HepG2 (cell line): Measurements from ENCODE around the gene GALNT12. TPM values are rescaled to one million over a fixed set of nuclear protein-coding genes. Genes with fewer than 3 reads are reported as not detected.

ENCODE experiments used
- ATAC-seq: fragments of 200-7000 bp; cut with Tn5 transposase; 3 replicates; pipeline ENCODE4 v1.9.1; 2020; ENCODE audit warnings: mild to moderate bottlenecking, moderate library complexity
- BruUV-seq: library from RNA; stranded (reverse); fragments of 400-500 nt; replicated peaks from 2 replicates; lab custom pipeline; 2021; lab: Mats Ljungman, UMichigan
- CTCF ChIA-PET: fragments of 300-600 bp; formaldehyde crosslinking; extraction: SDS; loops from one replicate; lab custom pipeline; 2021; ENCODE audit warnings: low total read pairs, inconsistent platforms, low intra/inter-chr PET ratio; lab: Yijun Ruan, JAX
- POLR2A ChIA-PET: fragments of 350-600 bp; sonication (Branson Sonifier 250); formaldehyde crosslinking; loops from one replicate; lab custom pipeline; 2020; ENCODE audit warnings: antibody characterized with exemption, inconsistent platforms; lab: Yijun Ruan, JAX
- DNase-seq: peaks from one replicate; pipeline ENCODE4 v3.0.0-alpha.2; 2015; ENCODE audit warnings: low spot score
- FAIRE-seq: peaks from 3 replicates; lab custom pipeline; 2011; peaks lifted over from hg19 to GRCh38; lab: Jason Lieb, UNC
- H2AFZ ChIP-seq: one replicate; pipeline ENCODE4 v1.6.1; 2011; ENCODE audit warnings: low read length, inconsistent platforms
- H3K27ac ChIP-seq: fragments of 300-600 bp; 3 replicates; pipeline ENCODE4 v1.8.0; 2011; ENCODE audit warnings: mixed run types, mild to moderate bottlenecking, mixed read lengths, low read length, inconsistent platforms; ENCODE audit not compliant: insufficient read depth; ENCODE audit errors: extremely low read length
- H3K27me3 ChIP-seq, 2 experiments: fragments of 200-600 bp in 1 of 2; 2 replicates in 1 of 2; 3 replicates in 1 of 2; pipeline versions ENCODE4 v1.6.0 to v1.8.0; 2011; ENCODE audit warnings: low read length in 2 of 2, mild to moderate bottlenecking in 2 of 2, moderate library complexity in 2 of 2, inconsistent platforms in 1 of 2; ENCODE audit not compliant: insufficient read depth in 2 of 2, control insufficient read depth in 1 of 2
- H3K36me3 ChIP-seq, 2 experiments: fragments of 200-600 bp in 1 of 2; replicated peaks in 1 of 2; 2 replicates in 1 of 2; 3 replicates in 1 of 2; pipeline versions ENCODE4 v1.5.1 to v1.8.0; 2011; ENCODE audit warnings: low read length in 2 of 2, inconsistent platforms in 1 of 2; ENCODE audit not compliant: insufficient read depth in 2 of 2, control insufficient read depth in 1 of 2
- H3K4me1 ChIP-seq: 2 replicates; pipeline ENCODE4 v1.5.1; 2012; ENCODE audit warnings: low read length, inconsistent platforms; ENCODE audit not compliant: insufficient read depth
- H3K4me2 ChIP-seq: 2 replicates; pipeline ENCODE4 v1.6.0; 2011; ENCODE audit warnings: low read depth, low read length, inconsistent platforms
- H3K4me3 ChIP-seq, 3 experiments: fragments of 200-600 bp in 1 of 3; sonication (generic), shearing (Covaris generic) in 1 of 3; replicated peaks in 1 of 3; 2 replicates each; pipeline ENCODE4 v1.5.1; 2011 to 2016; ENCODE audit warnings: low read length in 3 of 3, inconsistent platforms in 2 of 3, low read depth in 2 of 3, mild to moderate bottlenecking in 2 of 3, control low read depth in 1 of 3, mixed read lengths in 1 of 3; ENCODE audit not compliant: insufficient read depth in 1 of 3
- H3K79me2 ChIP-seq: one replicate; pipeline ENCODE4 v1.6.1; 2011; ENCODE audit warnings: low read length, inconsistent platforms; ENCODE audit not compliant: insufficient read depth
- H3K9ac ChIP-seq: 2 replicates; pipeline ENCODE4 v1.6.0; 2011; ENCODE audit warnings: mild to moderate bottlenecking, low read depth, low read length, inconsistent platforms; ENCODE audit not compliant: insufficient read depth
- H3K9me3 ChIP-seq: 2 replicates; pipeline ENCODE4 v1.5.1; 2012; ENCODE audit warnings: mild to moderate bottlenecking, low read length
- H4K20me1 ChIP-seq: 2 replicates; pipeline ENCODE4 v1.6.0; 2011; ENCODE audit warnings: inconsistent platforms, mild to moderate bottlenecking, low read length, moderate library complexity; ENCODE audit not compliant: insufficient read depth
- AKAP8 ChIP-seq: sonication (generic); formaldehyde crosslinking; IDR thresholded peaks from 2 replicates; pipeline ENCODE4 v1.5.1; 2020; ENCODE audit warnings: mild to moderate bottlenecking, missing genetic modification reagents
- CBFB ChIP-seq: sonication (generic); formaldehyde crosslinking; IDR thresholded peaks from 2 replicates; pipeline ENCODE4 v1.4.0; 2020; ENCODE audit warnings: missing genetic modification reagents
- GATAD1 ChIP-seq: IDR thresholded peaks from 2 replicates; pipeline ENCODE4 v1.6.1; 2016; ENCODE audit warnings: missing genetic modification reagents, missing compliant biosample characterization
- KMT2A ChIP-seq: sonication (generic); formaldehyde crosslinking; IDR thresholded peaks from 2 replicates; pipeline ENCODE4 v1.4.0; 2020; ENCODE audit warnings: missing genetic modification reagents
- MAZ ChIP-seq, 2 experiments: sonication (generic) in 1 of 2; formaldehyde crosslinking in 1 of 2; IDR thresholded peaks; 2 replicates each; pipeline versions ENCODE4 v1.5.0 to v1.6.1; 2012 to 2020; ENCODE audit warnings: low read depth in 2 of 2, mild to moderate bottlenecking in 2 of 2, borderline replicate concordance in 1 of 2, improper control_type of control experiment in 1 of 2, low read length in 1 of 2, missing genetic modification reagents in 1 of 2, moderate library complexity in 1 of 2
- NR1H2 ChIP-seq: sonication (generic); formaldehyde crosslinking; IDR thresholded peaks from 2 replicates; pipeline ENCODE4 v1.8.1; 2022; ENCODE audit warnings: low read depth, missing genetic modification reagents, borderline replicate concordance
- PHB2 ChIP-seq: fragments of 450-650 bp; IDR thresholded peaks from 2 replicates; pipeline ENCODE4 v1.6.1; 2018; ENCODE audit not compliant: partially characterized antibody
- PPARG ChIP-seq: conservative IDR thresholded peaks from 2 replicates; pipeline ENCODE4 v1.6.1; 2016; ENCODE audit warnings: missing biosample characterization, missing genetic modification reagents
- ZNF180 ChIP-seq: sonication (generic); formaldehyde crosslinking; IDR thresholded peaks from 2 replicates; pipeline ENCODE4 v1.4.0; 2020; ENCODE audit warnings: low read depth, missing genetic modification reagents, borderline replicate concordance
- ZNF280D ChIP-seq: sonication (generic); formaldehyde crosslinking; IDR thresholded peaks from 2 replicates; pipeline ENCODE4 v1.5.1; 2020; ENCODE audit warnings: mild to moderate bottlenecking, missing genetic modification reagents
- ZNF574 ChIP-seq: sonication (generic); formaldehyde crosslinking; IDR thresholded peaks from 2 replicates; pipeline ENCODE4 v1.4.0; 2020; ENCODE audit warnings: missing genetic modification reagents
- ZNF776 ChIP-seq: sonication (generic); formaldehyde crosslinking; IDR thresholded peaks from 2 replicates; pipeline ENCODE4 v1.4.0; 2020; ENCODE audit warnings: mild to moderate bottlenecking, missing genetic modification reagents
- ZSCAN22 ChIP-seq: sonication (generic); formaldehyde crosslinking; IDR thresholded peaks from 2 replicates; pipeline ENCODE4 v1.4.0; 2020; ENCODE audit warnings: mild to moderate bottlenecking, missing genetic modification reagents
- ZSCAN29 ChIP-seq: sonication (generic); formaldehyde crosslinking; conservative IDR thresholded peaks from 2 replicates; pipeline ENCODE4 v1.4.0; 2020; ENCODE audit warnings: mild to moderate bottlenecking, missing genetic modification reagents
- WGBS: methylation state at CpG from one replicate; pipeline ENCODE4 v1.1.6; 2017; ENCODE audit warnings: low lambda C conversion rate; 5-methylcytosine and 5-hydroxymethylcytosine counted together
- in situ Hi-C: cut with HindIII; loops from 2 replicates; pipeline ENCODE4 v1.10.0; 2017; ENCODE audit warnings: low pct_unique_long_range_greater_than_20kb; ENCODE audit not compliant: extremely low pct_ligation_motif_present
- intact Hi-C: fragments of 100-400 bp; cut with micrococcal nuclease; formaldehyde crosslinking; loops from one replicate; pipeline ENCODE4 v1.10.0; 2022; ENCODE audit not compliant: unreplicated experiment
- polyA plus RNA-seq, 8 experiments: library from polyadenylated mRNA; depleted of rRNA in 3 of 8; stranded (reverse) in 7 of 8; unstranded in 1 of 8; fragments of >200 nt; fragmentation: Illumina TruSeq in 4 of 8; extraction: Trizol in 4 of 8; gene quantifications; 2 replicates each; pipeline versions ENCODE4 v1.2.1 to v1.2.3, GENCODE V29; 2011 to 2016; ENCODE audit warnings: low read depth in 4 of 8, missing spikeins in 1 of 8, mixed read lengths in 1 of 8; ENCODE audit not compliant: insufficient read depth in 1 of 8
- total RNA-seq, 5 experiments: library from RNA; depleted of rRNA; stranded (reverse); fragments of >200 nt; fragmentation: Illumina TruSeq; extraction: Trizol; gene quantifications; 2 replicates each; pipeline ENCODE4 v1.2.3, GENCODE V29; 2016; ENCODE audit warnings: low read depth in 1 of 5

Gene GALNT12
- total and polyA plus RNA-seq, 2 of the 13 experiments (the other 11 are each of a cell fraction or from before 2014, with no cell fraction given): 0.07 TPM; not detected in 1

- H3K27ac ChIP-seq: no peak overlapping the region
- H4K20me1 ChIP-seq: no peaks in the 10 kb centered on the region
- no peak overlapping the region for H2AFZ ChIP-seq
- CTCF ChIA-PET: no interaction called here
- ATAC-seq (no peak), FAIRE-seq (no peak), DNase-seq (no peak)
- H3K9ac ChIP-seq: no peak overlapping the region
- H3K9me3 ChIP-seq: no peaks in the 10 kb centered on the region
- H3K27me3 ChIP-seq: peaks cover 0 to 3% of the 10 kb centered on the region in 2 experiments; a peak in 1 of 5 replicates
- no peaks in the 10 kb centered on the region for H3K79me2 ChIP-seq
- no TSS peak for BruUV-seq
- no peak overlapping the region for H3K4me3 ChIP-seq
- in situ Hi-C loops: no loop called here
- POLR2A ChIA-PET: no interaction called here
- H3K4me2 ChIP-seq: no peak overlapping the region
- H3K36me3 ChIP-seq: no peaks in the 10 kb centered on the region
- 25% methylated on average over 5 of the region's 5 CpGs for WGBS
- no peaks in the 10 kb centered on the region for H3K4me1 ChIP-seq
- intact Hi-C loops: no loop called here
- TF ChIP-seq PHB2 (no peak), AKAP8 (CRISPR knock-in tag) (no peak), CBFB (CRISPR knock-in tag) (no peak), PPARG (CRISPR knock-in tag) (no peak), MAZ (IDR thresholded peaks at IDR 0.05; ENCODE audit: borderline replicate concordance, low read depth, low read length) (no peak), MAZ (CRISPR knock-in tag; IDR thresholded peaks at IDR 0.05; ENCODE audit: low read depth) (no peak)
- TF ChIP-seq, all 625 proteins: peak for 0
These were observed 49.5 kb downstream of the GALNT12 start for GRCh38 chr9:98856982-98857381.

- ATAC-seq: no peak
- DNase-seq: no peak
- no peak overlapping the region for H2AFZ ChIP-seq
- in situ Hi-C loops: no loop called here
- POLR2A ChIA-PET: no interaction called here
- no peak overlapping the region for H3K9ac ChIP-seq
- H3K36me3 ChIP-seq: no peaks in the 10 kb centered on the region
- no peaks in the 10 kb centered on the region for H3K4me1 ChIP-seq
- H3K4me3 ChIP-seq: no peak overlapping the region
- no peak for FAIRE-seq
- BruUV-seq: no TSS peak
- H3K27ac ChIP-seq: no peak overlapping the region
- no peaks in the 10 kb centered on the region for H3K79me2 ChIP-seq
- no peak overlapping the region for H3K4me2 ChIP-seq
- 11% methylated on average over 5 of the region's 5 CpGs for whole genome bisulfite sequencing
- no peaks in the 10 kb centered on the region for H3K9me3 ChIP-seq
- CTCF ChIA-PET: no interaction called here
- intact Hi-C loops: no loop called here
- peaks cover 0 to 3% of the 10 kb centered on the region in 2 experiments; a peak in 3 of 5 replicates for H3K27me3 ChIP-seq
- no peaks in the 10 kb centered on the region for H4K20me1 ChIP-seq
- TF ChIP-seq ZNF280D (no peak), ZNF180 (CRISPR knock-in tag) (no peak), ZNF574 (no peak), ZSCAN29 (CRISPR knock-in tag) (no peak), GATAD1 (CRISPR knock-in tag) (no peak), KMT2A (CRISPR knock-in tag) (no peak), ZSCAN22 (CRISPR knock-in tag) (no peak), NR1H2 (CRISPR knock-in tag) (no peak), ZNF776 (no peak)
These were observed 52.5 kb downstream of the GALNT12 start for GRCh38 chr9:98859941-98860340.
